HEK293 (cell line): ENCODE data around the gene CREB5.
"Not testable (repeated sequence)": the region's sequence is repeated elsewhere in the genome, so short reads cannot be mapped to it uniquely, and the experiment has no call there.

Source experiments
- CTCF ChIA-PET: fragments of 350-600 bp; formaldehyde crosslinking; extraction: SDS; loops from one replicate; lab custom pipeline; 2021; ENCODE audit warnings: antibody characterized with exemption; lab: Yijun Ruan, JAX
- POLR2A ChIA-PET: fragments of 300-600 bp; formaldehyde crosslinking; extraction: SDS; loops from one replicate; lab custom pipeline; 2020; ENCODE audit warnings: antibody characterized with exemption, inconsistent platforms; lab: Yijun Ruan, JAX
- H3K27ac ChIP-seq: fragments of 200-500 bp; sonication (Bioruptor generic); 2 replicates; pipeline ENCODE4 v1.5.1; 2014; ENCODE audit warnings: low read depth, low read length, control low read depth, inconsistent platforms; ENCODE audit errors: extremely low read depth
- H3K36me3 ChIP-seq, 2 experiments: fragments of 200-500 bp in 1 of 2; sonication (Bioruptor generic) in 1 of 2; 1 replicate in 1 of 2; 2 replicates in 1 of 2; pipeline ENCODE4 v1.5.1; 2014 to 2017; ENCODE audit warnings: inconsistent platforms in 2 of 2, low read length in 2 of 2; ENCODE audit not compliant: control insufficient read depth in 2 of 2, insufficient read depth in 1 of 2
- H3K4me1 ChIP-seq: fragments of 200-500 bp; sonication (Bioruptor generic); 2 replicates; pipeline ENCODE4 v1.5.1; 2014; ENCODE audit warnings: mild to moderate bottlenecking, low read length, inconsistent platforms; ENCODE audit not compliant: control insufficient read depth, insufficient read depth
- H3K4me3 ChIP-seq: 2 replicates; pipeline ENCODE4 v1.5.1; 2011; ENCODE audit warnings: low read depth, mild to moderate bottlenecking, control low read depth, low read length, moderate library complexity
- H3K9me3 ChIP-seq: fragments of 200-500 bp; sonication (Bioruptor generic); 2 replicates; pipeline ENCODE4 v1.5.1; 2014; ENCODE audit warnings: low read depth, low read length, inconsistent platforms; ENCODE audit not compliant: control insufficient read depth, insufficient read depth
- AEBP2 ChIP-seq: fragments of 450-650 bp; formaldehyde crosslinking; IDR thresholded peaks from 2 replicates; pipeline ENCODE4 v1.5.1; 2016; ENCODE audit warnings: missing biosample characterization, missing genetic modification characterization, borderline replicate concordance
- GLI2 ChIP-seq: fragments of 450-650 bp; formaldehyde crosslinking; IDR thresholded peaks from 2 replicates; pipeline ENCODE4; 2017; ENCODE audit warnings: missing biosample characterization, missing genetic modification characterization, low read depth, borderline replicate concordance
- HOXA7 ChIP-seq: sonication (generic); formaldehyde crosslinking; IDR thresholded peaks from 2 replicates; pipeline ENCODE4 v1.8.1; 2022; ENCODE audit warnings: missing genetic modification reagents, borderline replicate concordance
- MZF1 ChIP-seq: fragments of 450-650 bp; formaldehyde crosslinking; IDR thresholded peaks from 2 replicates; pipeline ENCODE4 v1.5.1; 2017; ENCODE audit warnings: missing biosample characterization, missing genetic modification characterization, borderline replicate concordance
- OVOL3 ChIP-seq: fragments of 450-650 bp; formaldehyde crosslinking; IDR thresholded peaks from 2 replicates; pipeline ENCODE4 v1.5.1; 2016; ENCODE audit warnings: missing biosample characterization, missing genetic modification characterization
- SP7 ChIP-seq: fragments of 450-650 bp; formaldehyde crosslinking; IDR thresholded peaks from 2 replicates; pipeline ENCODE4 v1.5.1; 2016; ENCODE audit warnings: missing biosample characterization, missing genetic modification characterization
- ZFP41 ChIP-seq: fragments of 450-650 bp; formaldehyde crosslinking; IDR thresholded peaks from 2 replicates; pipeline ENCODE4 v1.5.1; 2016; ENCODE audit warnings: missing biosample characterization, missing genetic modification characterization, borderline replicate concordance
- ZIC2 ChIP-seq: fragments of 450-650 bp; formaldehyde crosslinking; IDR thresholded peaks from 2 replicates; pipeline ENCODE4 v1.5.1; 2016; ENCODE audit warnings: missing biosample characterization, missing genetic modification characterization
- ZNF132 ChIP-seq: fragments of 450-650 bp; formaldehyde crosslinking; IDR thresholded peaks from 2 replicates; pipeline ENCODE4 v1.5.1; 2017; ENCODE audit warnings: missing biosample characterization, missing genetic modification characterization, borderline replicate concordance
- ZNF175 ChIP-seq: fragments of 450-650 bp; formaldehyde crosslinking; IDR thresholded peaks from 2 replicates; pipeline ENCODE4 v1.5.1; 2016; ENCODE audit warnings: missing biosample characterization, missing genetic modification characterization
- ZNF394 ChIP-seq: fragments of 450-650 bp; formaldehyde crosslinking; IDR thresholded peaks from 2 replicates; pipeline ENCODE4 v1.5.1; 2016; ENCODE audit warnings: missing biosample characterization, missing genetic modification characterization, mild to moderate bottlenecking, moderate library complexity, borderline replicate concordance
- ZNF561 ChIP-seq: fragments of 450-650 bp; IDR thresholded peaks from 2 replicates; pipeline ENCODE4 v1.5.1; 2018; ENCODE audit warnings: missing biosample characterization, missing genetic modification characterization, borderline replicate concordance
- ZNF585B ChIP-seq: fragments of 450-650 bp; formaldehyde crosslinking; IDR thresholded peaks from 2 replicates; pipeline ENCODE4 v1.5.1; 2016; ENCODE audit warnings: missing biosample characterization, missing genetic modification characterization
- ZNF600 ChIP-seq: fragments of 450-650 bp; formaldehyde crosslinking; IDR thresholded peaks from 2 replicates; pipeline ENCODE4 v1.5.1; 2016; ENCODE audit warnings: missing biosample characterization, missing genetic modification characterization
- ZNF624 ChIP-seq: fragments of 450-650 bp; formaldehyde crosslinking; IDR thresholded peaks from 2 replicates; pipeline ENCODE4 v1.5.1; 2017; ENCODE audit warnings: missing biosample characterization, missing genetic modification characterization
- ZNF660 ChIP-seq: fragments of 450-650 bp; IDR thresholded peaks from 2 replicates; pipeline ENCODE4 v1.5.1; 2018; ENCODE audit warnings: missing biosample characterization, mild to moderate bottlenecking, missing genetic modification characterization
- ZNF707 ChIP-seq: fragments of 450-650 bp; formaldehyde crosslinking; IDR thresholded peaks from 2 replicates; pipeline ENCODE4 v1.5.1; 2016; ENCODE audit warnings: missing biosample characterization, missing genetic modification characterization
- ZSCAN16 ChIP-seq: fragments of 450-650 bp; formaldehyde crosslinking; IDR thresholded peaks from 2 replicates; pipeline ENCODE4 v1.5.1; 2016; ENCODE audit warnings: missing biosample characterization, missing genetic modification characterization
- ZSCAN30 ChIP-seq: fragments of 450-650 bp; IDR thresholded peaks from 2 replicates; pipeline ENCODE4 v1.5.1; 2018; ENCODE audit warnings: missing biosample characterization, mild to moderate bottlenecking, missing genetic modification characterization, moderate library complexity
- TF ChIP-seq, protein P1 (sequence below): sonication (generic); formaldehyde crosslinking; IDR thresholded peaks from 2 replicates; pipeline ENCODE4 v1.8.1; 2022; ENCODE audit warnings: mild to moderate bottlenecking, moderate library complexity, missing genetic modification reagents

The CREB5 gene

DNA sequence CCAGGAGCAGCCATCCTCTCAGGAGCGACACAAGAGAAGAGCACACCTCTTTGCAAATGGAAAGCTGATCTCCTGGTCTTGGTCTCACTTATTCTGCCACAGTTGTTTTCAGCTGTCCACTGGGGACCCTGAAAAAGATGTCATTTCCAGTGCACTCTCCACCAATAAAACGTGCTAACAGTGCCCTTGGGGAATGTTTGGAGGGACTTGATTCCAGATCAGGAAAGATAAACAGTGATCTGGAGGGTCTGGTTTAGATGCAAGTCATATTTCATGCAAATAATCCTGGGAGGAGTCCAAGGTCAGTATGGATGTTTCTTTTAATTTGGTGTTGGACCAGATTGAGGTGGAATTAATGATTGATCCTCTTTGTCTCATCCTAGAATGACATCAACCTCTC lies 185.0 kb downstream of the CREB5 start:
- Histone ChIP-seq H3K27ac (no peak overlapping the region), H3K9me3 (no peaks in the 10 kb centered on the region), H3K4me3 (no peak overlapping the region)
- TF ChIP-seq ZNF175 (tag by site-specific recombination) (no peak), HOXA7 (CRISPR knock-in tag) (no peak), ZNF707 (tag by site-specific recombination) (no peak), ZNF585B (tag by site-specific recombination) (no peak), ZNF132 (no peak), ZSCAN30 (tag by site-specific recombination) (no peak), AEBP2 (tag by site-specific recombination) (no peak), ZNF600 (tag by site-specific recombination) (no peak), ZSCAN16 (tag by site-specific recombination) (no peak), ZNF660 (tag by site-specific recombination) (no peak), ZNF394 (tag by site-specific recombination) (no peak), SP7 (no peak), ZFP41 (tag by site-specific recombination) (no peak), OVOL3 (tag by site-specific recombination) (no peak), ZIC2 (tag by site-specific recombination) (no peak), GLI2 (tag by site-specific recombination) (no peak), ZNF561 (no peak)
- TF ChIP-seq, protein P1, sequence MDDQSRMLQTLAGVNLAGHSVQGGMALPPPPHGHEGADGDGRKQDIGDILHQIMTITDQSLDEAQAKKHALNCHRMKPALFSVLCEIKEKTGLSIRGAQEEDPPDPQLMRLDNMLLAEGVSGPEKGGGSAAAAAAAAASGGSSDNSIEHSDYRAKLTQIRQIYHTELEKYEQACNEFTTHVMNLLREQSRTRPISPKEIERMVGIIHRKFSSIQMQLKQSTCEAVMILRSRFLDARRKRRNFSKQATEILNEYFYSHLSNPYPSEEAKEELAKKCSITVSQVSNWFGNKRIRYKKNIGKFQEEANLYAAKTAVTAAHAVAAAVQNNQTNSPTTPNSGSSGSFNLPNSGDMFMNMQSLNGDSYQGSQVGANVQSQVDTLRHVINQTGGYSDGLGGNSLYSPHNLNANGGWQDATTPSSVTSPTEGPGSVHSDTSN (CRISPR knock-in tag), result no peak
- TF ChIP-seq, all 188 proteins: peak for 0
- ChIA-PET POLR2A (no interaction called here), CTCF (no interaction called here)
- peaks cover 14% of the 10 kb centered on the region for H3K4me1 ChIP-seq
- H3K36me3 ChIP-seq, result no peaks in the 10 kb centered on the region

- POLR2A ChIA-PET, result not testable (repeated sequence)
Measured at GRCh38 chr7:28598037-28598436, 185.7 kb downstream of the CREB5 start.

DNA sequence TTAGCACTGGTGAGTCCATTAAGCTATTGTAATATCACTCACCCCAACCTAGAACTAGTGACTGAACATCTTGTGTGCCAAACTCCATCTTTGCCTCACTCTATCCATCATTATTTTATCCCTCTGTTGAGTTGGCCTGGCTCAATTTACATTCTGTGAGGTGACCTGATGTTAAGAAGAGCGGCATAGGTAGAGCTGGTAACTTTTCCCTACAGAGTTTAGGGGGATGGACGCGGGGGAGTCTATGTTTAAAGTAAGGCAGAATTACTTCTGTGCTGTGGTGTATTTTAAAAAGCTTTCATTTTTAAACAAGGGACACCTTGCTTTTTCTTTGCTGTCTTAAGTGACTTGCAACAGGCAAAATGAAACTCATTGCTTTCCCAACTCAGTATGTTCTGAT lies 186.3 kb downstream of the CREB5 start:
- H3K27ac ChIP-seq, result no peak overlapping the region
- ChIA-PET POLR2A (interaction anchor here (0.6 kb wide), 1 partner anchor 45 kb away, joined by 8 read pairs; no protein-coding TSS in a partner anchor), CTCF (interaction anchor here (0.6 kb wide), 1 partner anchor 220 kb away, joined by 3 read pairs; no protein-coding TSS in a partner anchor)
- no peaks in the 10 kb centered on the region for H3K36me3 ChIP-seq
- TF ChIP-seq ZNF624 (tag by site-specific recombination) (no peak), MZF1 (tag by site-specific recombination) (no peak)
- H3K4me3 ChIP-seq, result no peak overlapping the region
- no peaks in the 10 kb centered on the region for H3K9me3 ChIP-seq
- peaks cover 13% of the 10 kb centered on the region for H3K4me1 ChIP-seq

More at GRCh38 chr7:28598037-28598436, 185.7 kb downstream of the CREB5 start:
- CTCF ChIA-PET, result interaction anchor here (0.6 kb wide), 1 partner anchor 220 kb away, joined by 3 read pairs; no protein-coding TSS in a partner anchor
- H3K36me3 ChIP-seq, H3K4me3 ChIP-seq, H3K27ac ChIP-seq, H3K9me3 ChIP-seq: not testable (repeated sequence)
- peaks cover 14% of the 10 kb centered on the region for H3K4me1 ChIP-seq
